ENCODE data around the gene NANOS1.
A peak's percentile ranks its signal among the peaks of the same experiment; 100 is the strongest.
"Not testable (repeated sequence)": the region's sequence is repeated elsewhere in the genome, so short reads cannot be mapped to it uniquely, and the experiment has no call there.

The NANOS1 gene

DNA sequence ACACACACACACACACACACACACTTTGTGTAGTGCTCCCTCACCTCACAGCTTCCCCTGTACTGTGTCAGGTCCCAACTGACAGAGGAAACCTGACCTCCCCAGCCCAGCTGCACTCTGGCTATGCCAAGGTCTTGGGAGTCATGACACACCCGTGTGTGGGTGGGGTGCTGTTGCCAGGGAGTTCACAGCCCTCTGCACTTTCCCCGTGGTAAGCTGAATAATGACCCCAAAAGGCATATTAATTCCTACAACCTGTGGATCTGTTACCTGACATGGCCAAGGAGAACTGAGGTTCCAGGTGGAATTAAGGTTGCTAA, 8.9 kb upstream of the NANOS1 start:
- peak; percentile 25 for DNase-seq (ENCODE audit: low read depth)
- TF ChIP-seq, protein P1, sequence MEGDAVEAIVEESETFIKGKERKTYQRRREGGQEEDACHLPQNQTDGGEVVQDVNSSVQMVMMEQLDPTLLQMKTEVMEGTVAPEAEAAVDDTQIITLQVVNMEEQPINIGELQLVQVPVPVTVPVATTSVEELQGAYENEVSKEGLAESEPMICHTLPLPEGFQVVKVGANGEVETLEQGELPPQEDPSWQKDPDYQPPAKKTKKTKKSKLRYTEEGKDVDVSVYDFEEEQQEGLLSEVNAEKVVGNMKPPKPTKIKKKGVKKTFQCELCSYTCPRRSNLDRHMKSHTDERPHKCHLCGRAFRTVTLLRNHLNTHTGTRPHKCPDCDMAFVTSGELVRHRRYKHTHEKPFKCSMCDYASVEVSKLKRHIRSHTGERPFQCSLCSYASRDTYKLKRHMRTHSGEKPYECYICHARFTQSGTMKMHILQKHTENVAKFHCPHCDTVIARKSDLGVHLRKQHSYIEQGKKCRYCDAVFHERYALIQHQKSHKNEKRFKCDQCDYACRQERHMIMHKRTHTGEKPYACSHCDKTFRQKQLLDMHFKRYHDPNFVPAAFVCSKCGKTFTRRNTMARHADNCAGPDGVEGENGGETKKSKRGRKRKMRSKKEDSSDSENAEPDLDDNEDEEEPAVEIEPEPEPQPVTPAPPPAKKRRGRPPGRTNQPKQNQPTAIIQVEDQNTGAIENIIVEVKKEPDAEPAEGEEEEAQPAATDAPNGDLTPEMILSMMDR (conservative IDR thresholded peaks at IDR 0.05; ENCODE audit: low read length): no peak
- no peak overlapping the region for H3K4me3 ChIP-seq (ENCODE audit: low read length)

DNA sequence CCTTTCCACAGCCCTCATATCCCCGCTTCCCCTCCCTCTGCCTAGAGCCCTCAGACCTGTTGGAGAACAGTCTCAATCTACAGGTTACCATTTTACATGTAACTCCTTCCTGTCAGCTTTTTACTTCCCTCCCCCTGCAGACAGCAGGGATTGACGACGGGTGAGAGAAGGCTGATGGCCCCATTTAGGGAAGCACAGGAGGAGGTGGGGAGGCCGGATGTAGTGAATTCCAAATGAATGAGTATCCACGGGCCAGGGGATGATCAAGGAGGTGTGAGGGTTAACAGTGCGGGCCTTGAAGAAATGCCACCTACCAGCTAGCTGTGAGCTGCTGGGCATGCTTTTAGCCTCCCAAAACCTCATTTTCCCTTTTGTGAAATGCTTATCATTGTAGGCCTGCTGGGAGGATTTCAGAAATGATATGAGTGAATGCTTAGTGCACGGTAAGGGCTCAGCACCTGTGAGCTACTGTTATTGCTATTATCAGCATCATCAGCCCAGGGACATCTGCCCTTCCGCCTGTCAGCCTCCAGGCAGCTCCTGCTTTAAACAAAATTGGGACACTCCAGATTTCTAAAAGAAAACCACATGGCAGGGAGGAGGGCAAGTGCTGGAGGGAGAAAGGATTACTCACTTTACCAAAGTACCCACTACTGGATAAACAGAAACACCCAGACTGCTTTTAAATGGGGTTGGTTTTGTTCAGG, 6.5 kb upstream of the NANOS1 start:
- H3K4me3 ChIP-seq (ENCODE audit: low read length): no peak overlapping the region
- DNase-seq (ENCODE audit: low read depth): peak; percentile 91
- TF ChIP-seq, protein P1 (conservative IDR thresholded peaks at IDR 0.05; ENCODE audit: low read length): no peak

DNA sequence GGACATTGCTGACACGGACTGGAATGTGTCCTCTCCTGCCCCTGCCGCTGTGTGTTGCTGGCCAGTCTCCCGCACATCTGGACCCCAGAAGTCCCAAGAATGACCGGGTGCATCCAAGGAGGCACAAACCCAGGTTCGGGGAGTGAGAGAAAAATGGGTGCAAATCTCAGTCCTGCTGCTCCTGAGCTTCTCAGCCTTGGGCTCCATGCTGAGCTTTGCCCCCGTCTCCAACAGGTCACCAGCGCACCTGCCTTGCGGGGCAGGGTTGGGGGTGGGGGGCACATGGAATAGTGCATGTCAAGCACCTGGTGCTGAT, 6.0 kb upstream of the NANOS1 start:
- TF ChIP-seq, protein P1 (conservative IDR thresholded peaks at IDR 0.05; ENCODE audit: low read length): no peak
- no peak for DNase-seq (ENCODE audit: low read depth)
- H3K4me3 ChIP-seq (ENCODE audit: low read length): no peak overlapping the region

DNA sequence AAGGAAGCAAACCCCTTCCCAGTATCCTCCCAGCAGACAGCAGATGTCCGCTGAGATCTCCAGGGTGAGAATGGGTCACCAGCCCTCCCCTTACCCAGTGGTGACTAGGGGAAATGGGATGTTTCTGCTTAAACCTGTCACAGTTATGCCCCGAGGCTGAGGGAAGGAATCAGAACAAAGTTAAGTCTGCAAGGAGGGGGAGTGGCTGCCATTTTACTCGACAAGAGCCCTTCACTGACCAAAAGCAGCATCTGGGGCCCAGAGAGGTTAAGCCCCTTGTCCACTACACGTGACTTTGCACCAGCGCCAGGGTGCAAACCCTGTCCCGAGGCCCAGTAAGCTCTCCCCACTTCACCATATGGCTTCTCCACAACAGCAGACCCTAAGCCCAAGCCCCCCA, 4.6 kb upstream of the NANOS1 start:
- TF ChIP-seq, protein P1 (conservative IDR thresholded peaks at IDR 0.05; ENCODE audit: low read length): no peak
- H3K4me3 ChIP-seq (ENCODE audit: low read length): no peak overlapping the region
- no peak for DNase-seq (ENCODE audit: low read depth)

DNA sequence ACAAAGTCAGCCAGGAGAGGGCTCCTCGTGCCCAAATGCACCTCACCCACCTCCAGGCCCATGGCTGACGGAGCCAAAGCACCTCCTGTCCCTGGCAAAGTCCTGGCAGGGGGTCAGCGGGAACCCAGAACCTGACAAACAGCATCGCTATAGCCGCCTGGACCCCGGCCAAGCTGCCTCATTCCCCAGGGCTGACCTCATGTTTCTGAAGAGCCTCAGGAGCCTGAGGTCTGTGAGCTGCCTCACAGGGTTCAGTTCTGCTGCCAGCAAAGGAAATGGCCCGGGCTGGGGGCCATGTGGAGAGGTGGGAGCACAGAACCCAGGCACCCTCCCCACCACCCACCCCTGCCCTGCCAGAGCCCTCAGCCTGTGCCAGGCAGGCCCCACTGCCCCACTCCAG, 4.2 kb upstream of the NANOS1 start:
- TF ChIP-seq, protein P1 (conservative IDR thresholded peaks at IDR 0.05; ENCODE audit: low read length): 0 out of 2 replicates have a peak, but pooled peaks have one; percentile 2
- DNase-seq (ENCODE audit: low read depth): peak; percentile 72
- H3K4me3 ChIP-seq (ENCODE audit: low read length): no peak overlapping the region

DNA sequence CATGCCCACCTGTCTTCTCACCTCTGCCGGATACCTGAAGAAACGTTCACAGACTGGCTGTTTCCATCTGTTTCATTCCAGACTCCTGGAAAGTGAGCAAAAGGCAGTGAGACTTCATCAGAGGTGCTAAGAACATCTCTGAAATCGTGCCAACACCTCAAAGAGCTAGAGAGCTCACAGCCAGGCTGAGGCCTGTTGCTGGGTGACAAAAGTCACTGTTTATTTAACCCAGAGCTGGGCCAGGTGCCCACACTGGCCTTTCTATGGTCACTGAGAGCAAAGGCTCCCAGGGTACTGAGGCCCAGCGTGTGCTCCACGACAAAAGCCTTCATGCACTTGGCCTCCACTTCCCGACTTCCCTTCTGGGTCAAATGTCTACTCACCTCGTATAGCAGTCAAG, 3.7 kb upstream of the NANOS1 start:
- no peak for DNase-seq (ENCODE audit: low read depth)
- no peak overlapping the region for H3K4me3 ChIP-seq (ENCODE audit: low read length)
- TF ChIP-seq, protein P1 (conservative IDR thresholded peaks at IDR 0.05; ENCODE audit: low read length): no peak

DNA sequence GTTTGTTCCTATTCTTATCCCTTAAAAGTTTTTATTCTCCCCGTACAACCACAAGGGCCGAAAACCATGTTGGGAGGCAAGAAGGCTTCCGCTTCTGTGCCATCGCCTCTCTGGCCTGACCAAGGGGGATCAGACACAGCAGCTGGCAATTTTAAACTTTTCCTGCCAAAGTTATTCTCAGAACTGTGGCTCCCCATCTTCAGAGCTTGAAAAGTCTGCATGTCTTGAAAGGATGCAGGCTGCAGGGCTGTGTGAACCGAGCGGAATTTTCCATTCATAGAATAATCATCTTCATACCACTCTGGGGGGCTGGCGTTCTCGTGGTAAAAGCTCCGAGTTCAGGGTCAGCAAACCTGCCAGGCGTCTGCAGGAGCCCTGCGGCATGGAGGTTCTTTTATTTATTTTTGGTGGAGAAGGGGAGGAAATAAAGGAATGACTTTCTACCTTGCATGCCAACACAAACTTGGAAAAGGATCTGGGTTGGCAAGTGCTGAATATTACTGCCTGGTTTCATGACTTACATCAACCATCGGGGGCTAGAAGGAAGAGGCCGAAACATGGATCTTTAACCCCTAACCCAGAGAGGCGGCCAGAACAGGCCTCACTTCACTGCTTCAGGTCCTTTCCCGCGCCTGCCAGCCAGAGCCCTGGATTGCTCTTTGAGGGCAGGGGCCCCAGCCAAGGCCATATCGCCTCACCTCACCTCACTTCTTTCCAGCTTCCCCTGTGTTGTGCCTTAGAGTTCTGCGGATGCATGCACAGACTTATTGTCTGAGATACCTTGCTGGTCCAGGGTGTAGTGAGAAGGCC, 3.0 kb upstream of the NANOS1 start:
- TF ChIP-seq, protein P1 (conservative IDR thresholded peaks at IDR 0.05; ENCODE audit: low read length): no peak
- H3K4me3 ChIP-seq (ENCODE audit: low read length): no peak overlapping the region
- DNase-seq (ENCODE audit: low read depth): no peak

DNA sequence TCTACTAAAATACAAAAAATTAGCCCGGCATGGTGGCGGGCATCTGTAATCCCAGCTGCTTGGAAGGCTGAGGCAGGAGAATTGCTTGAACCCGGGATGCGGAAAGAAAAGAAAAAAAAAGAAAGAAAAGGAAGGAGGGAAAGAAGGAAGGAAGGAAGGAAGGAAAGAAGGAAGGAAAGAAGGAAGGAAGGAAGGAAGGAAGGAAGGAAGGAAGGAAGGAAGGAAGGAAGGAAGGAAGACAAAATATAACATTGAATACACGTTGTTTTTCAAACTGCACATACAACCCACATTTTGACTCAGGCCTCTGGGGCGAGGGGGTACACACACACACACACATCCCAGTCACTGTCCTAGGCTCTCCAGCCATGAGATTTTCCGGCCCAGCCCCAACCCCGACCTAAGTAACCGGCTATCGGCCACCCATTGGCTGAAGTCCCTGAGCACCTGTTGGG, 1.0 kb upstream of the NANOS1 start:
- DNase-seq (ENCODE audit: low read depth); H3K4me3 ChIP-seq (ENCODE audit: low read length): not testable (repeated sequence)
